ENCODE results near the gene CCL13. TPM values are rescaled to one million over a fixed set of nuclear protein-coding genes. Genes with fewer than 3 reads are reported as not detected.

CCL13 gene
- total RNA-seq, 2 donors from 2014 or later, result 3.1 to 4.0 TPM

GRCh38 chr17:34360601-34361270, 4.5 kb downstream of the CCL13 start:
- intact Hi-C loops (cut with DNase I), result loop anchor here in 1 of 2 donors (5.0 kb wide), 1 partner anchor 158 kb away; no protein-coding TSS in a partner anchor
- no peak for DNase-seq (ENCODE audit: low spot score)

GRCh38 chr17:34361478-34362061, 5.3 kb downstream of the CCL13 start:
- DNase-seq (ENCODE audit: low spot score), result peak; percentile 96
- intact Hi-C loops (cut with DNase I), result loop anchor here in 1 of 2 donors (5.0 kb wide), 1 partner anchor 159 kb away; no protein-coding TSS in a partner anchor

DNA sequence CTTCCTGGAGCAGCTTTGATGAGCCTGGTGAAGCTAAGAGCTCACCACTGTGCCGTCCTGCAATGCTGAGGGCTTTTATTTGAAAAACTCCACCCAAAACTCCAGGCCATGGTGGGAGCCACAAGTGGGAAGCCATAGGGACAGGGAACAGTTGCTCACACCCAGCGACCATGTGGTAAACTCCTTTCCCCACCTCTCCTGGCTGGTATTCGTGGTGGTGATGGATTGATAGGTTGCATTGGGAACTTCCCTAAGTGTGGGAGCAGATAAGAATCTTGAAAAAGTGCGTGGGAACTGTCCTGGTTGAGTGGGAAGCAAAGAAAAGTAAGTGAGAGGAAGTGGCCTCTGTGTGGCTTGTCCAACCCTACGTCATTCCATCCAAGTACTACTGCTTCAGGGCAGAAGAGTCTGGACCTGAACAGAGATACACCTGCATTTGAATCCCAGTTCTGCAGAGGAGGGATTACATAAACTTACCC, 6.9 kb downstream of the CCL13 start, which contains the start of gene CCL1:
CCL1 (minus strand) TSS at position 51 of the 479 bp plus-strand sequence. CDS start 72 bp downstream, outside the sequence.
- no peak for DNase-seq (ENCODE audit: low spot score)

DNA sequence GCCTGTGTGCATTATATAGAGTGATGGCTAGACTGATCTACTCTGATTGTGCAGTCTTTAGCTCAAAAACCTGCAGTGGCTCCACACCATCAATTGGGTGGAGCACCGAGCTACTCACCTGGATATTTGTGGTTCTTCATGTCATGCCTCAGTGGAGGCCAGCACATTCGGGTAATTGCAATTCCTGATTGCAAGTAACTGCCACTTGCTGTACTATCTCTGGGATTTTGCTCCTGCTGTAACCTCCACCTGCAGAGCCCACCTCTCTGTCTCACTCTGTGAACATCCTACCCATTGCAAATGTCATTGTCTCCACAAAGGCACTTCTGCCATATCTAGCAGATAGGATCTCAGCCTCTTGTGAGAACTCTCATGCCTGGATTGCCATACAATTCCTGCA, 8.5 kb downstream of the CCL13 start:
- no peak for DNase-seq (ENCODE audit: low spot score)
- intact Hi-C loops (cut with DNase I), result loop anchor here in 1 of 2 donors (5.0 kb wide), 1 partner anchor 162 kb away; no protein-coding TSS in a partner anchor

More for the DNA sequence above, 6.9 kb downstream of the CCL13 start, which contains the start of gene CCL1:
- intact Hi-C loops (cut with DNase I), result loop anchor here in 1 of 2 donors (5.0 kb wide), 1 partner anchor 161 kb away; no protein-coding TSS in a partner anchor

GRCh38 chr17:34365340-34365739, 9.1 kb downstream of the CCL13 start:
- DNase-seq (ENCODE audit: low spot score), result no peak
- intact Hi-C loops (cut with DNase I), result no loop called here

GRCh38 chr17:34366010-34366409, 9.7 kb downstream of the CCL13 start:
- DNase-seq (ENCODE audit: low spot score), result no peak
- intact Hi-C loops (cut with DNase I), result no loop called here

DNA sequence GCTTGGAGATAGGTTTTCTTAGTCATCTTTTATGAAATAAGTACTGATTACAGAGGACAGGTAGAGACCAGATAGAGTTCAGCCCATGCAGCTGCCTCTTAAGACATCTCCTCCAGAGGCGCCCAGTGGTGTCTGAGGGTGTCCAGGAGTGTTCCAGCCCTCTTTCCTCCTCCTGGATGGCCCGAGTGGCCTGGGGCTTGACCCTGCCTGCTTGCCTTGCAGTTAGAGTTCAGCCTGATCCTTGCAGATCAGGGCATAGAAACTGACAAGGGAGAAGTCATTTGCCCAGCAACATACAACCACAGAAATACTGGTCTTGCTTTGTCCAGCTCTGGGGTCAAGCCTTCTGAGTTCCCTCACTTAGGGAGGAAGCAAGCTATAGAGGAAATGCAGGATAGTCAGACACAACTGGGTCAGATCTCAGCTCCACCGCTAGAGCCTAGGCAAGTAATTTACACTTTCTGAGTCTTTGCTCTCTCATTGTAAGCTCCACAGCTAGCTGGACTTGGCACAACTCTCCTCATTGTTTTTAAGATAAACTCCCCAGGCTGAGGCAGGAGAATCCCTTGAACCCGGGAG, 10.3 kb downstream of the CCL13 start:
- intact Hi-C loops (cut with DNase I), result no loop called here
- no peak for DNase-seq (ENCODE audit: low spot score)

DNA sequence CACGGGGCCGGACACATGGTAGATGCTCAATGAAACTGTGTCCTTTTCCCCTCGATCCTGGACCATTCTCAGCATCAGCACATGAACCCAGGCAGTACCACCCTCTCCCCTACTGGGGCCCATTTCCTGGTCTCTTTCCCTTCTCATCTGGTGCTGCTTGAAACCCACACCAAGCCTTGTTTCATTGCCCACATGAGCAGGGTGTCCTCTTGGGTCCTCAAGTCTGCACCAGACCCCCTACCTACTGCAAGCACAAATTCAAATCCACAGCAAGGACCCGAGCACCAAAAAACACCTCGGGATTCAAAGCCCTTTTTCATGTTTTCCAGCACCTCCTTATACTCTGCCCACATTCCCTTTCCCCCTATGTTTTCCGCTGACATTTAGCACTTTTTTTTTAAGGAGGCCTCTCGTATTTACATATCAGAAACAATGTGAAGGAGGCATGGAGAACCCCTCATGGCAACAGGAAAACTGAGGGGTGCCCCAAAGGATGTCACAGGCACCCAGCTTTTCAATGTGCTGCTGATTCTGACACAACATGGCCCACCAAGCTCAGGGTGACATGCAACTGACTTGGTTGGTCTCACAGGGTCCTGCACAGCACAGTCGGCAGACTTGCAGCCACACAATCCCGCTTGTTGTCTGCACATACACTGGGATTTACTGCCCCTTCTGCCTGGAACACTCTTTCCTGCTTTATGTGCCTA, 11.4 kb downstream of the CCL13 start:
- intact Hi-C loops (cut with DNase I), result no loop called here
- no peak for DNase-seq (ENCODE audit: low spot score)

DNA sequence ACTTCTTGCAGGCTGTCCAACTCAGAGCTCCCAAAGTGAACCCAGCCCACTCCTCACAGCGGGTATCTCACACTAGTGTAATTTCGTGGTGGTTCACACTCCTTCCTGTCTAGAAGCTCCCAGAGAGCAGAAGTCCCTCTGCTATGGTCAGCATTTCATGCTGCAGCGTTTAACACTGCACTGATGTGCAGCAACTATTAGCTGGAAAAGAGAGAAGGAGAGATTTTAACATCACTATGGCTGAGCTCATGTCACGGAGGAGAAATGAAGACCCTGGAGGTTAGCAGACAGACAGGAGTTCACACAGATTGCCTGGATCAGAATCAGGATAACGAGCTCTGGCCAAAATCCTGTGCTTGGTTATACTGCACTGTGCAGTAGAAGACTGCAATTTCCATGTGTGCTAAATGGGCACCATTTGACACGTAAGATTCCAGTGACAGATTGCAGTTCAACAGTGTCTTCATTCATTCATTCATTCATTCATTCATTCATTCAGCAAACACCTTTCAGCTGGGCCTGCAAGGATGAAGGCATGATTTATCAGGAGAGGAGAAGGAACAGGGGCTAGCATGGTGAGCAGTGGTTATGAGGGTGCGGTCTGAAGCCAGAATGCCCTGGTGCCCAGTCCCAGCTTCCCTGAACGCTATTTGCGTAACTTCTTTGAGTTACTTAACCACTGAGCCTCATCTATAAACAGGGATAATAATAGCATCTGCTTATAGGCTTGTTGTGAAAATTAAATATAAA, 12.1 kb downstream of the CCL13 start:
- peak; percentile 40 for DNase-seq (ENCODE audit: low spot score)
- intact Hi-C loops (cut with DNase I), result no loop called here

DNA sequence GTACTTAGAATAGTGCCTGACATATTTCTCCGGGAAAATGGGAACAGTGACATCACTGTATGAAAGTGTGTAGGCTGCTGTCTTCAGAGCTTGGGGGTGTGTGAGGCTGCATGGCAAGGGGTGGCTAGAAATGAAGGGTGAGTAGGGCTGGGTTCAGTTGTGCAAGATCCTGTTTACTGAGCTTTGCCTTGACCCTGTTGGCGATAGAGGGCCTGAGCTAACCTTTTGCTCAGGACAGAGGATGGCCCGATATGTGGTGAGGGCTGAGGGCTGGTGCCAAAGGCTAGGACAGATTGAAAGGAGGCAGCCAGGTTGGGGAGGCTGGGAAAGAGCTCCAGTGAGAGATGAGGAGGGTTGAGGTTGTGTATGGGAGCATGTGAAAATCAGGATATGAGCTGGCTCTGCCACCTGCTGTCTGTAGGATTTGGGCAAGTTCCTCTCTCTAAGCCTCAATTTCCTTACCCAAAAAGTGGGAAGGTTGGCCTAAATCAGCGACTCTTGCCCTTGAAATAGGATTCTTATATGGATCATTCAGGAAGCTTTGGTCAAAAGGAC, 12.7 kb downstream of the CCL13 start:
- peak; percentile 14 for DNase-seq (ENCODE audit: low spot score)
- intact Hi-C loops (cut with DNase I), result no loop called here

- DNase-seq (ENCODE audit: low spot score), result peak; percentile 67
- intact Hi-C loops (cut with DNase I), result no loop called here
Measured at GRCh38 chr17:34369571-34369970, 13.3 kb downstream of the CCL13 start.

GRCh38 chr17:34370376-34370996, 14.2 kb downstream of the CCL13 start:
- DNase-seq (ENCODE audit: low spot score), result peak; percentile 35
- intact Hi-C loops (cut with DNase I), result no loop called here

- intact Hi-C loops (cut with DNase I), result no loop called here
- peak; percentile 19 for DNase-seq (ENCODE audit: low spot score)
Measured at GRCh38 chr17:34370997-34371395, 14.7 kb downstream of the CCL13 start.

DNA sequence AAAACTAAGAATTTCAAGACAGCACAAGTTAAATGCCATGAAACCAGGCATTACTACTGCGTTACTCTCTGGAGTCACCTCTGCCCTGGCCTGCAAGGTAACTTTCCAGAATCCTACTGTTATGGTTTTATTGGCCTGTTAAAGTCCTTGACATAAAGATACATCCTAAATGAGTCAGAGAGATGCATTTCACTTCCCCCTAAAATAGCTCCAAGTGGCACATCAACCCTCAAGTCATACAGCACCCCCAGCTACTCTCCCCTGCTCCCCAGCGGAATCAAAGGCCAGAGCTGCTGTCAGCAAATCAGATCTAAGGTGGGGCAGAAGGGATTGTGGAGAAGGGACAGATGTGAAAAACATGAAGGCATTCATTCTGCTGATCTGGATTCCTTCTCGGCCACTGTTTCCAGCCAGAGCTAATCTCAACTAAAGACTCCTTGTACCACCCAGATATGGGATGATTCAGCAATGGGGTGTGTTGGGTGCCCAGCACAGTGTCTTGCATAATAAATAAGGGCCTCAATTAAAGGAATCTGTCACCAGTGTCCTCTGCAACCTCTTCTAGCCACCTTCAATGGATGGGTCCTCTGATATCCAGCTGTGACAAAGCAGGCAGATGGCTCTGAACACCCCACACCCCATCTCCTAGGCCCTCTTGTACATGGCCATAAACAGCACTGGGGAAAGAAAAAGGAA, 15.3 kb downstream of the CCL13 start:
- intact Hi-C loops (cut with DNase I), result no loop called here
- DNase-seq (ENCODE audit: low spot score), result no peak

DNA sequence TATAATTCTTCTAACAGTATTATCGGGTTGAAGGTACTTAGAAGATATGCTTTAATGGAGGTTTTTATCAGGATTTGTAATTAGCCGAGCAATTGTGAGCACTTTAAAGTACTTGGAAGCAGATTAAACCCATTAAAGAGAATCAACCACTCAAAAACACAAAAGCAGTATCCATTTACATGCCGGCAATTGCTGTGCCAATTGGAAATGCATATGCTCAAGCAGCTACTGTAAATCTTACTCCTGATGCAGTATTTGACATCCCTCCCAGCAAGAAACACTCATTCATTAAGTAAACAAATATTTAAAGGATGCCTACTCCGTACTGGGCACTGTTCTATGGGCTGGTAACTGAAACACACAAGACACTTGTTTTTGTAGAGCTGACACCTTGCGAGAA, 18.2 kb downstream of the CCL13 start:
- DNase-seq (ENCODE audit: low spot score), result no peak
- intact Hi-C loops (cut with DNase I), result no loop called here

DNA sequence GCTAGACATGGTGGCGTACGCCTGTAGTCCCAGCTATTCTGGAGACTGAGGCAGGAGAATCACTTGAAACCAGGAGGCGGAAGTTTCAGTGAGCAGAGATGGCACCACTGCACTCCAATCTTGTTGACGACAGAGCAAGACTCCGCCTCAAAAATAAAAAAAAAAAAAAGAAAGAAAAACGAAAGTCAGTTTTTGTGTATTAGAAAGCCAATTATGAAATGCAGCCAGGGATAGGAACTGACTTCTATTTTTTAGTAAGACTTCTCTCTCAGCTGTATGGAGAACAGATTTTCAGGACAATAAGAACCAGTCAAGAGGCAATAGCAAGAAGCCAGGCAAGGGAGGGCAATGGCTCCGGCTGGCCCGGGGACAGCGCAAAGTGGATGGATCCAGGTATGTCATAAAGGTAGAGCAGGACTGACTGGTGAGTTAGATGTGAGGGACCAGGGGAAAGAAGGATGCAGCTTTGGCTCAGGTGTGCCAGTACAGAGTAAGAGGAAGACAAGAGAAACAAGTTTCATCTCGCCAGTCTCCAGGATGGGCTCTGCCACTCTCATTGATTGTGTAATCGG, 19.2 kb downstream of the CCL13 start:
- DNase-seq (ENCODE audit: low spot score), result no peak

DNA sequence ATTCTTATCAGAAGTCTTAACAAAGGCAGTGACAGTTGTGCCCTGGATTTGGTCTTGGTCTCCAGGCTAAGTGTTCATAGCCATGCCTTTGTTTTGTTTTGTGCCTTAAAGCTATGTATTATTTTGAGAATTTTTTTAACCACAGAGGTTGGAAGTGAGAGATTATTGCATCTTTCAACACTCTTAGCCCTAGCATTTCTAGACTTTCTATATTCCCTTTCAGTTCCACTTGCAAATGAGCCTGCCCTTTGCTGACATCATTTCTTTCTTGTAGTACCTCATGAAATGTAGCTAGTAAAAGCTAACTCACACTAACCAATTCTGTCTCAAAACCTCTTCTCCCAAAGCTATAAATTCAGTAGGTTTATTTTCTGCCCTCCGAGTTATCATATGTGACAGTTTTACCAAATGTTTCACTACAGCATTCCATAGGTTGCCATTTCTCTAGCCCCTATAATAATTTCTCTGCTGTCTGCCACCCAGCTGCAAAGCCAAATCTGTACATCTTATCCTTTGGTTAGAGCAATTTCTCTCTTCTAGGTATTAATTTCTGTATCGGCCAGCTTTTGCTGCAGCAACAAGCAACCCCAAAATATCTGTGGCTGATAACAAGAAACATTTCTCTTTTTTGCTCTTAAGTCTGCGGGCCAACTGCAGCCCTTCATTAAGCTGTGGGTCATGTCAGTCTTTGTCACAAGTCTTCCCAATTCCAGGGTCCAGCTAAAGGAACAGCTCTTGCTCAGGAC, 21.0 kb downstream of the CCL13 start:
- no peak for DNase-seq (ENCODE audit: low spot score)
- intact Hi-C loops (cut with DNase I), result no loop called here

More for the DNA sequence above, 19.2 kb downstream of the CCL13 start:
- intact Hi-C loops (cut with DNase I), result no loop called here

All from posterior vena cava (tissue), 2 donors.